ENCODE data around the gene CCDC187. TPM values are rescaled to one million over a fixed set of nuclear protein-coding genes. Genes with fewer than 3 reads are reported as not detected.

CCDC187 gene
- total RNA-seq, 1 experiment from 2014 or later: 0.11 TPM

DNA sequence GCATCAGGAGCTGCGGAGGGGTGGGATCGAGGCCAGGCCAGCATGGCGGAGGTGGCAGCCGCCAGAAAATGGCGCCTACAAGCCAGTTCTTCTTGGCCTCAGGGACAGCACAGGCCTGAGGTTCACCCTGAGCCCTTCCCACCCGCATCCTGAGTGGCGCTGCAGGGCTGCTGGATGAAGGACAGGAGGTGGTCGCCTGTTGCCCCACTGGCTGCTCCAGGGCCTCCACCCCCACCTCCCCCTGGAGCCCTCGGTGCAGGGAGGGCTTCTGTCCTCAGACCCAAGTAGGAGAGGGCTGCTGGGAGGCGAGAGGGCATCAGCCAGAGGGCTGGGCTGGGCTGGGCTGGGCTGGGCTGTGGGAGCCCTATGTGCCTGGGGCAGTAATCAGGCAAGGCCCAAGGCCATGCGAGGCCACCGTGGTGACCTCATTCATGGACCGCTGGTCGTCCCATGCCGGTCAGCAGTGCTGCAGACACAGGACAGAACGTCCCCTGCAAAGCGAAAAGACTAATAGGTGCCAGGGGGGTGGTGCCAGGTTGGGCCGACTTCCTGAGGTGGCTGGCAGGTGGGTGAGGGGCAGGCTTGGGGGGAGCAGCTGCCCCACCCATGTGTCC lies 37.3 kb upstream of the CCDC187 start:
- ChIA-PET POLR2A (no interaction called here), CTCF (interaction anchor here (0.6 kb wide), 1 partner anchor 22 kb away, joined by 3 read pairs; no protein-coding TSS in a partner anchor)
- Histone ChIP-seq H3K27me3 (replicated peaks; ENCODE audit: control insufficient read depth, insufficient read depth, low read length) (no peaks in the 10 kb centered on the region), H3K36me3 (ENCODE audit: control insufficient read depth, insufficient read depth, low read length) (no peaks in the 10 kb centered on the region; the same call in 1 of the 2 replicates), H3K9me3 (no peaks in the 10 kb centered on the region), H3K4me3 (ENCODE audit: low read depth, low read length) (no peak overlapping the region), H3K4me1 (peaks cover 13% of the 10 kb centered on the region)
- TF ChIP-seq, protein P1, sequence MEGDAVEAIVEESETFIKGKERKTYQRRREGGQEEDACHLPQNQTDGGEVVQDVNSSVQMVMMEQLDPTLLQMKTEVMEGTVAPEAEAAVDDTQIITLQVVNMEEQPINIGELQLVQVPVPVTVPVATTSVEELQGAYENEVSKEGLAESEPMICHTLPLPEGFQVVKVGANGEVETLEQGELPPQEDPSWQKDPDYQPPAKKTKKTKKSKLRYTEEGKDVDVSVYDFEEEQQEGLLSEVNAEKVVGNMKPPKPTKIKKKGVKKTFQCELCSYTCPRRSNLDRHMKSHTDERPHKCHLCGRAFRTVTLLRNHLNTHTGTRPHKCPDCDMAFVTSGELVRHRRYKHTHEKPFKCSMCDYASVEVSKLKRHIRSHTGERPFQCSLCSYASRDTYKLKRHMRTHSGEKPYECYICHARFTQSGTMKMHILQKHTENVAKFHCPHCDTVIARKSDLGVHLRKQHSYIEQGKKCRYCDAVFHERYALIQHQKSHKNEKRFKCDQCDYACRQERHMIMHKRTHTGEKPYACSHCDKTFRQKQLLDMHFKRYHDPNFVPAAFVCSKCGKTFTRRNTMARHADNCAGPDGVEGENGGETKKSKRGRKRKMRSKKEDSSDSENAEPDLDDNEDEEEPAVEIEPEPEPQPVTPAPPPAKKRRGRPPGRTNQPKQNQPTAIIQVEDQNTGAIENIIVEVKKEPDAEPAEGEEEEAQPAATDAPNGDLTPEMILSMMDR (IDR thresholded peaks at IDR 0.05; ENCODE audit: insufficient read depth in 1 of 2, low read depth in 1 of 2, low read length in 1 of 2, severe bottlenecking in 1 of 2, unreplicated experiment in 1 of 2): no peak
- Mint-ChIP-seq H3K27ac (ENCODE audit: unreplicated experiment) (no peak overlapping the region), H3K4me1 (ENCODE audit: low read depth, unreplicated experiment) (no peaks in the 10 kb centered on the region), H3K36me3 (ENCODE audit: insufficient read depth, unreplicated experiment) (peaks cover 30% of the 10 kb centered on the region), H3K9me3 (ENCODE audit: unreplicated experiment) (no peaks in the 10 kb centered on the region), H3K4me3 (ENCODE audit: unreplicated experiment) (no peak overlapping the region), H3K27me3 (ENCODE audit: insufficient read depth, unreplicated experiment) (no peaks in the 10 kb centered on the region)
- no TSS peak for BruUV-seq (replicated peaks)
- intact Hi-C loops (cut with micrococcal nuclease; ENCODE audit: unreplicated experiment): no loop called here
- DNase-seq: no peak

DNA sequence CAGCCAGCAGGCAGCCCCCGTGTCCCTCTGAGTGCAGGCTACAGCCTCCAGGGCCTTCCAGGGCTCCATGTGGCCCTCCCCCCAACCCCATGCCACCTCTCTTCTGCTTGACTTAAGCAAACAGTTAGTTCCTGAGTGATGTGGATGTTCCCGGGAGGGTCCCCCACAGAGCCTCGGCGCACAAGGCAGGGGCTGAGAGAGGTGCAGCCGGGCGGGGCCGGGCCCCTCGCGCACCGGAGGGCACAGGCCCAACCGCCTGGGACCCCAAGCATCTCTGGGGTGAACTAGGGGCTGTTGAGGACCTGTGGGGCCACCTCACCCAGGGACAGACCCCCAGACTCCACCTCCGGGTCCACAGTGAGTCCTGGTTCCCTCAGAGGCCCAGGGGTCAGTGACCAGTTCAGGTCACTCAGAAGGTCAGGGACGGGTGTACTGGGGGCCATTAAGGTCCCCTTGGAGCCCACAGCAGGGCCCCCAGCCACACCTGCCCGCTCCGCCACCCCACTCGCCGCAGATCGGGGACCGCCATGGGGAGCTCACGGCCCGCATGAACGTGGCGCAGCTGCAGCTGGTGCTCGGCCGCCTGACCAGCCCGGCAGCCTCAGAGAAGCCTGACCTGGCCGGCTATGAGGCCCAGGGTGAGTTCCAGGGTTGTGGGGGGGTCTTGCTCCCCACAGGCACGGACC lies 36.6 kb upstream of the CCDC187 start:
- intact Hi-C loops (cut with micrococcal nuclease; ENCODE audit: unreplicated experiment): no loop called here
- peaks cover 24% of the 10 kb centered on the region for H3K36me3 Mint-ChIP-seq (ENCODE audit: insufficient read depth, unreplicated experiment)
- CTCF ChIA-PET: interaction anchor here (0.6 kb wide), 1 partner anchor 23 kb away, joined by 3 read pairs; no protein-coding TSS in a partner anchor
- Histone ChIP-seq H3K27me3 (replicated peaks; ENCODE audit: control insufficient read depth, insufficient read depth, low read length) (no peaks in the 10 kb centered on the region), H3K36me3 (ENCODE audit: control insufficient read depth, insufficient read depth, low read length) (no peaks in the 10 kb centered on the region; the same call in 1 of the 2 replicates), H3K9me3 (no peaks in the 10 kb centered on the region), H3K4me3 (ENCODE audit: low read depth, low read length) (no peak overlapping the region), H3K4me1 (peaks cover 7% of the 10 kb centered on the region; the same call in 1 of the 2 replicates)
- POLR2A ChIA-PET: no interaction called here
- H3K27ac Mint-ChIP-seq (ENCODE audit: unreplicated experiment): no peak overlapping the region
- DNase-seq: no peak
- H3K4me3 Mint-ChIP-seq (ENCODE audit: unreplicated experiment): no peak overlapping the region
- no peaks in the 10 kb centered on the region for H3K4me1 Mint-ChIP-seq (ENCODE audit: low read depth, unreplicated experiment)
- H3K27me3 Mint-ChIP-seq (ENCODE audit: insufficient read depth, unreplicated experiment): no peaks in the 10 kb centered on the region
- TF ChIP-seq, protein P1 (IDR thresholded peaks at IDR 0.05; ENCODE audit: insufficient read depth in 1 of 2, low read depth in 1 of 2, low read length in 1 of 2, severe bottlenecking in 1 of 2, unreplicated experiment in 1 of 2): no peak
- H3K9me3 Mint-ChIP-seq (ENCODE audit: unreplicated experiment): no peaks in the 10 kb centered on the region
- BruUV-seq (replicated peaks): no TSS peak

DNA sequence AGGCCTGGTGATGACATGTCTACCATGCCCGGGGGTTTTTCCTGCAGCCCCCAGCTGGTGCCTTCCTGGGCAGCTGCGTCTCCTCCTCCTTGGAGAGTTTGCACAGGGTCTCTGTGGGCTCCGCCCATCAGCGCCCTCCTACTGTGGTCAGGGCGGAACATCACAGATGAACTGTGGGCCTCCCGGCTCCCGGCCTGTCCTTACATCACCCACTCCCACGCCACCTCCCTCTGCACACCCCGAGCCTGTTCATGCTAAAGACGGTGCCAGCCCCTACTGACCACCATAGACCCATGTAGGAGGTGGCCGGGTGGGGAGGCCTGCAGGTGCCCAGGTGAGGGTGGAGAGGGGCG lies 36.0 kb upstream of the CCDC187 start:
- no peak for DNase-seq
- Mint-ChIP-seq H3K9me3 (ENCODE audit: unreplicated experiment) (no peaks in the 10 kb centered on the region), H3K27ac (ENCODE audit: unreplicated experiment) (no peak overlapping the region), H3K36me3 (ENCODE audit: insufficient read depth, unreplicated experiment) (peaks cover 19% of the 10 kb centered on the region), H3K4me3 (ENCODE audit: unreplicated experiment) (no peak overlapping the region), H3K27me3 (ENCODE audit: insufficient read depth, unreplicated experiment) (no peaks in the 10 kb centered on the region), H3K4me1 (ENCODE audit: low read depth, unreplicated experiment) (no peaks in the 10 kb centered on the region)
- TF ChIP-seq, protein P1 (IDR thresholded peaks at IDR 0.05; ENCODE audit: insufficient read depth in 1 of 2, low read depth in 1 of 2, low read length in 1 of 2, severe bottlenecking in 1 of 2, unreplicated experiment in 1 of 2): no peak
- H3K9me3 ChIP-seq: no peaks in the 10 kb centered on the region
- POLR2A ChIA-PET: no interaction called here
- H3K27me3 ChIP-seq (replicated peaks; ENCODE audit: control insufficient read depth, insufficient read depth, low read length): no peaks in the 10 kb centered on the region
- no peaks in the 10 kb centered on the region; the same call in 1 of the 2 replicates for H3K36me3 ChIP-seq (ENCODE audit: control insufficient read depth, insufficient read depth, low read length)
- intact Hi-C loops (cut with micrococcal nuclease; ENCODE audit: unreplicated experiment): no loop called here
- 0 out of 2 replicates have a peak, but pooled peaks cover under 1% of the 10 kb centered on the region for H3K4me1 ChIP-seq
- no peak overlapping the region for H3K4me3 ChIP-seq (ENCODE audit: low read depth, low read length)
- CTCF ChIA-PET: interaction anchor here (0.7 kb wide), 1 partner anchor 23 kb away, joined by 4 read pairs; the partner anchor contains the start of gene DNLZ
- BruUV-seq (replicated peaks): no TSS peak
